GM19193 (cell line): ENCODE results near the gene TMEM132A.

Source experiments
- POLR2A ChIP-seq: IDR thresholded peaks from 4 replicates; pipeline ENCODE4 v1.6.1; 2011; ENCODE audit not compliant: insufficient read depth, insufficient read length; ENCODE audit errors: extremely low read depth

TMEM132A gene

DNA sequence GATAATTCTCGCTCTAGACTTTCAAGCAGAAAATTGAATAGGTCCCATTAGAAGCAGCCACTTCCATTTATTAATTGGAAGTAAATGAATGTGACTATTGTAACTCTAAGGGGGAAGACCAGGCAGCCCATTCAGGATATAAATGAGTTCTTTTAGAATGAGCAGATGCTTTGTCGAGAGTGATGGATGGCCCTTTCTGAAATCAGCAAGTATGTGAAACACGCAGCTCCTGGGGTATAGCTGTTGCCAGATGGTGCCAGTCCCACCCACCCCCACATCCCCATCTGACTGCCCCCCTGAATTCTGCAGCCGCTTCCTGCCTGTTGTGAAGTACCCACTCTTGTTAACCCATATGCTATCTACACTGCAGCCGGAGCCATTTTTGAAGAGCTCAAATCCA, 24.0 kb downstream of the TMEM132A start:
- TF ChIP-seq POLR2A = no peak

DNA sequence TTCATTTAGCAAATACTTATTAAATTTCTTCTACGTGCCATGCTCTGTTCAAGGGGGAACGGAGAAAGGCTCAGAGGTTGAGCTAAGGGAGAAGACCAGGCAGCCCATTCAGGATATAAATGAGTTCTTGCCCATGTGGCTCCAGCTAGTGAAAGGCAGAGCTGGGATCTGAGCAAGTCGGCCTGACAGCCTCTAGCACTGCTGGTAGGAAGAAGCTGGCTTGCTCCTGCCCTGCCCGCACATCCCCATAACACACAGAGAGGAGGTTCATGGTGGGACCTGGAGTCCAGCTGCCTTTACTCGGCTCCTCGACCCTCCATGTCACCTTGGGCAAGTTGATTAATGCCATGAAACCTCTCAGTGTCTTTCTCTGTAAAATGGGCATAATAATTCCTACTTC, 25.8 kb downstream of the TMEM132A start:
- no peak for TF ChIP-seq POLR2A

DNA sequence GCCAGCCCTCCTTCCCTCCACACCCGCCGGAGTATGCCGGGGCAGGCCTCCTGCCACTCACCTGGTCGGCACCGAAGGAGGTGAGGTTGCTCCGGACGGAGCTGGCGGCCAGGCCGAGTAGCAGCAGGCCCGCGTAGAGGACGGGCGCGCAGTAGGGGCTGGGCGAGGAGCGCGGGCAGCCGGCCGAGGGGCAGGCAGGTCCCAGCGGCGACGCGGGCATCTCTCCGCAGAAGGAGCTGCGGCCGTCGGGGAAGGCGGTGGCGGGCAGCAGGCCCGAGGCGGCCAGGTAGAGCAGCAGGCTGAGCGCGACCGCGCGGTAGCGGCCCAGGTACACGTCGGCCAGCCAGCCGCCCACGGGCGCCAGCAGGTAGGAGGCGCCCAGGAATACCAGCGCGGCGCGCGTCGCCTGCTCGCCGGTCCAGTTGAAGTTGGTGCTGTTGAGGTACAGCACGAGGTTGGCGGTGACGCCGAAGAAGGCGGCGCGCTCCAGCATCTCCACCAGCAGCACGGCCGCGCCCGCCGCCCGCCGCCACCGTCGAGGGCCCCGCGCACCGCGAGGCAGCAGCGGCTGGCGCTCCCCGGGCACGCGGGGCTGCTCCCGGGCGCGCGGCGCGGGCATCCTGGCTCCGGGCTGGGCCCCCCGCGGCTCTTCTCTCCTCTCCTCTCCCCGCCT, 26.8 kb downstream of the TMEM132A start:
- TF ChIP-seq POLR2A = peak; percentile 9

DNA sequence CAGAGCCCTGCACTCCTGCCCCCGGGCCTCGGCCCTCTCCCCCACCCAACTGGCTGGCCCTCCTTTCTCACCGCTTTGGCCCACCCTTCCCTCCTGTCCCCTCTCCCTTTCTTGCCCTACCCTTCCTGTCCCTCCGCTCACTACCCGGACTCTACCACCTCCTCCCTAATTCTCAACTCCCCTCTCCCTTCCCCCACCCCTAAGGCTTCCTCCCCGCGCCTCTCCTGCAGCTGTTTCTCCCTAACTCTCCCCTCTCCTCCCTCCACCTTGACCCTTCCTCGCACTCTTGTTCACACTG, 27.3 kb downstream of the TMEM132A start:
- no peak for TF ChIP-seq POLR2A

DNA sequence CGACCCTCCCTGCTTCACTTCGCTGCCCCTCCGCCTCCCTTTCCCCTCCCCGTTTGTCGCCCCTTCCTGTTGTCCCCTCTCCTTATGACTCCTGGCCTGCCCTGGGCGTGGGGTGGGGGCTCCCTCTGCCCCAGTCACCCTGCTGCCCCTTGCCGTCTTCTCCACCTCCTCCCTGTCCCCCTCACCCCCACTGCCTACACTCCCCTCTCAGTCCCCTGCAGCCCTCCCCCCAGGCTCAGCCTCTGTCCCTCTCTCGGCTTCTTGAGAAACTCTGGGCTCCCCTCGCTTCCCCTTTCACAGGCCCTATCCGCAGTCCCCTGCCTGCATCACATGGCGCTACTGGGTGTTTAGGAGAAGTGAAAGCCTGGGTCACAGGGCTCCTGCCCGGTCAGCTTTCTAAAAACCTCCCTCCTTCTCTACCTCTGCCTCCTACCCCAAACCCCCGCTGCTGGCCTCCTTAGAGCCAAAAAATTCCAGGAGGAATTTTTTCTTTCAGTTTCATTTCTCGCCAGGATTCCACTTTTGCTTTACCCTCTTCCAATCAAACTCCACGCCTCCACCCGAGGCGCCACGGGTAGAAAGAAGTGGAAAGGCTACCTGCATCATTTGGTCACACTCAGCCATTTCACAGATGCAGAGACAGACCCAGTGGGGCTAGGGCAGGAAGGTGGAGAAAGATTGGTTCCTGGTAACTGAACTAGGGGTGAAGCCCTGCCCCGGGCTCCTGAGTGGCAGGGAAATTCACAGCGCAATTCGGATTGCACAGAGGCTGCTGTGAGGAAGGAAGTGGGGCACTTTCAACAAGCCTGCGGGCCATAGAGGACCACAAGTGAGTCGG, 27.9 kb downstream of the TMEM132A start, which contains the start of gene SLC15A3:
Gene SLC15A3, minus strand, starts transcription at position 273 of the 838 bp plus-strand sequence. CDS start 625 bp downstream, outside the sequence.
- peak; percentile 47 for TF ChIP-seq POLR2A

DNA sequence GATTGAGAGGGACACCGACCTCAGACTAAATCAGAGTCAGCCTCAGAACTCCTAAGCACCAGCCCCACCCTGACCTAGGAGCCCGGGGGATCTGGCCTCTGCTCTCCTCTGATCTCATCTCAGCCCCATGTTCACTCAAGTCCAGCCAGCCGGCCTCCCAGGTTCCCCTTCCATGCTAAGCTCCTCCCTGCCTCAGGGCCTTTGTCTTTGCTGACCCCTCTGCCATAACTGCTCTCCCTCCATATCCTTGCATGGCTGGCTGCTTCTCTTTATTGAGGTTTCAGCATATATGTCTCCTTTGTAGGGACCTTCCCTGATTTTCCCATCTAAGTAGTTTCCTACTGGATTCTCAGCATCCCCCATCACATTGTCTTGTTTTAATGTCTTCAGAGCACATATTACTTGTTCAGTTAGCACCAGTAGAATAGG, 28.5 kb downstream of the TMEM132A start:
- peak; percentile 17 for TF ChIP-seq POLR2A

DNA sequence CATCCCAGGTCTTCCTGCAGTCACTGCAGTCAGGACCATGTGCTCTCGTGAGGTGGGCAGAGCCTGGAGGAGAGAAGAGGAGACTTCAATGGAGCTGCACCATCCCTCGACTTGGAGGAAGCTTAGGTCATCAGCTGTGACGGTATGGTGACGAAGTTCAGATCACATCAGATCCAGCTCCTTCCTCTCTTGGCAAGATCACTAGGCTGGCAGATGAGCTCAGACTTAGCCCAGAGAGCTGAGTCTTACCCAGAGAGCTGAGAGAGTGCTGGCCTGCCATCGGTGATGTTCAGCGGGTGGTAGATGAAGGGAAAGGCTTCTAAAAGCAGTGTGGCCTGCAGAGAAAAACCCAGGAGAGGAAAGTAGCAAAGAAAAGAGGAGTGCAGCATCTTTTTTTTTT, 29.5 kb downstream of the TMEM132A start:
- TF ChIP-seq POLR2A = no peak

DNA sequence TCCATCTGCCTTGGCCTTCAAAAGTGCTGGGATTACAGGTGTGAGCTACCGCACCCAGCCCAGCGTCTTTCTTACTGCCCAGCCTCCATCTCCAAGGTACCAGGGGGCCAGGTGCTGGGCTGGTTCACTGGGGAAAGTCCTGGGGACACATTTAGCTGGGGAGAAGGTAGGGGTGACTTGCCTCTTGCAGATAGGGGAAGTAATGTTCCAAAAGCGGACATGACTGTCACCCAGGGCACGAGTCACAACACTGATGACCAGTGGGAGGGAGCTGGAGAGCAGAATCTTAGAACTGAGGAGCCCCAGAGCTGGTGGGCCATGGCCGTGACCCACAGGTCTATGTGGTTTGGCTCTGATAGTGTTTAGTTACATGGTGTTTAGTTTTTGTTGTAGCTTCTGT, 30.2 kb downstream of the TMEM132A start:
- no peak for TF ChIP-seq POLR2A

DNA sequence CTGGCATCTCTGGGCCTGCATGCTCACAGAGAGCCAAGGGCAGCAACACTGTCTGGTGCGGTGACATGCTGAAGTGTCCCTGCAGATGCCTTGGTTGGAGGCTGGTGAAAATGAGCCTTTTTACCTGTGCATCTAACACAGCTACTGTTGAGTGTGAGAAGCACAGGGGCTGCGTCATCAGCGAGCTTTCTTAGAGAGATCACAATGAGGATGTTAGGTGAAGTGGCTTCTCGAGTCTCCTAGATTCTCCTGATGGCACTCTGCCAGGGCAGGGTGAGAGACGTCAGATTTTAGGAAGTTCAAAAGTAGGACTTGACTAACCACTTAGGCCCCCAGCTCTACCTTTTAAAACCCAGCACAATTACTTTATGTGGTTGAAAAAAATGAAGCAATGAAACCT, 31.3 kb downstream of the TMEM132A start:
- TF ChIP-seq POLR2A = no peak

DNA sequence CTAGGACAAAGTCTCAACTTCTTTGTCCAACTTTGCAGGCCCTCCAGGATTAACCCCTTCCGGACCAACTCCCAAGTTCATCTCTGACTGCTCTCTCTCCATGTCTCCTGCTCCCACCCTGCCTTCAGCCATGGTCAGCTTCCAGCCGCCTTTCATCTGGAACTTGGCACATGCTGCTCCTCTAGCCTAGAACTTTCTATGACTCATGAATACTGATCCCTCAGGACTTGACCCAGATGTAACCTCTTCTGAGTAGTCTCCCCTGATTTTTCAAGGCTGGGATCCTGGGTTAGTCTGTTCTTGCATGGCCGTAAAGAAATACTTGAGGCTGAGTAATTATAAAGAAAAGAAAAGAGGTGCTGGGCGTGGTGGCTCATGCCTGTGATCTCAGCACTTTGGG, 32.9 kb downstream of the TMEM132A start:
- TF ChIP-seq POLR2A = no peak

DNA sequence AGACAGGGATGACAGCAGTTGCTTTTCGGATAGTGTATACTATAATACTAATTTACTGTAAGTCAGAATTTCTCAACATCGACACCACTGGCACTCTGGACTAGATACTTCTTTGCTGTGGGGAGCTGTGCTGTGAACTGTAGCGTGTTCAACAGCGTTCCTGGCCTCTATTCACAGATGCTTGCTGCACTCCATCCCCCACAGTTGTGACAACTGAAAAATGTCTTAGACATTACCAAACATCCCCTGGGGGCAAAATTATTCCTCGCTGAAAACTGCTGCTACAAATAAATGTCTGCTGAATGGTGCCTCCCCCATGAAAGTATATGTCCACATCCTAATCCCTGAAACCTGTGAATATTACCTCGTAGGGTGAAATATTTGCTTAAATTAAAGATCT, 35.2 kb downstream of the TMEM132A start:
- TF ChIP-seq POLR2A = no peak

DNA sequence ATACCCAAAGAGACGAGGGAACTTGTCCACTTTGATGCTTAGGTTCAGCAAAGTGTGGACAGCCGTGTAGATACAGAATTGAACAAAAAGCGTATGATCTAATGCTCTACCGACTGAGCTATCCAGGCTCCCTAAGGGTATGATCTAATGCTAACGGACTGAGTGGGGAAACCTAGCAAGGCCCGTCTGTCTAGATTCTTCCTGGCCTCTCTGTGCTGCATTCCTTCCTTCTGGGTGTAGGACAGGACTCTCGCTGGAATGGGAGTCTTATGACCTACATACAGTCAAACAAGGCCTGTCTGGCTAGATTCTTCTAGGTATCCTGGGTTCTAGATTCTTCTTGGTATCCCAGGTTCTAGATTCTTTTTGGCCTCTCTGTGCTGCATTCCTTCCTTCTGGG, 36.1 kb downstream of the TMEM132A start:
- no peak for TF ChIP-seq POLR2A

DNA sequence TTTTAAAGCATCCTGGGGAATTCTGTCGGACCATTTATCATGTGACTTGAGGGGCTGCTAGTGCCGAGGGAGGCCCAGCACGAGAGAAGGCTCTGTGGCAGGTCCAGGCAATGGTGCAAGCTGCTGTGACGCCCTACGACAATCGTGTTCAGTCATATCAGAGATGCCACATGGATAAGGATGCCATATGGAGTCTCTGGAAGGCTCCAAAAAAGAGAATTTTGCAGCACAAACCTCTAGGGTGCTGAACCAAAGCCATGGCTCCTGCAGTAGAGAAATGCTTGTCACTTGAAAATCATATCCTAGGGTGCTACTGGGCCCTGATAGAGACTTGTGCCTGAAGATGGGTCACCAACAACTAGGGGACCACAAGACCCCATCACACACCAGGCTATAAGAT, 40.5 kb downstream of the TMEM132A start:
- no peak for TF ChIP-seq POLR2A

DNA sequence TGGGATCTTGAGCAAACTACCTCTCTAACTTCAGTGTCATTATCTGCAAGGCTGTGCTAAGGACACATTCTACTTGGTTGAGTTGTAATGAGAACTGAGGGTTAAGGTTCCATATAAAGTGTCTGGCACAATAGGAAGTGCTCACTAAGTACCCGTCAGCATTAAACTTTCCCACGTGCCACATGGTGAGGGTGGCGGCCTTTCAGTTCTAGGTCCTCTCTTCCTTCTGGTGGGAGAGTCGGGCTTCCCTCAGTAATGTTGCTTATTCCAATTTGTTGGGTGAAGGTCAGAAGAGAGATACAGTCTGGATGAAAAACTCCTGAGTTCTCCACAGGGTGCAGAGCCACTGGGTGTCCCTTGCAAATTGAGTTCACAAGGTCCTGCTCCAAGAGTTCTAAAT, 42.6 kb downstream of the TMEM132A start:
- no peak for TF ChIP-seq POLR2A

DNA sequence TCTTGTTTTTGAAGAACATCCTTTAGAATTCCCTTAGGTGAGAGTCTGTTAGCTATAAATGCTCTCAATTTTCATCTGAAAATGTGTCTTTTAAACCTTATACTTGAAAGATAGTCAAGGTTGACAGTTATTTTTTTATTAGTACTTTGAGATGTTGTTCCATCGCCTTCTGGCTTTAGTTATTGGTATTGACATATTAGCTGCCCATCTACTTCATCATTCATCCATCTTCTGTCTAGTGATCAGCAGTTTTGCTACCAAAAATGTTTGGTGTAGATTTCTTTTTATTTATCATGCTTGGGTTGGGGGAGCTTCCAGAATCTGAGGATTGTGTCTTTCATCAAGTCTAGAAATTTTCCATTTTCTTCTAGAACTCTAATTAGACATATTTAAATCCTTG, 44.0 kb downstream of the TMEM132A start:
- no peak for TF ChIP-seq POLR2A

DNA sequence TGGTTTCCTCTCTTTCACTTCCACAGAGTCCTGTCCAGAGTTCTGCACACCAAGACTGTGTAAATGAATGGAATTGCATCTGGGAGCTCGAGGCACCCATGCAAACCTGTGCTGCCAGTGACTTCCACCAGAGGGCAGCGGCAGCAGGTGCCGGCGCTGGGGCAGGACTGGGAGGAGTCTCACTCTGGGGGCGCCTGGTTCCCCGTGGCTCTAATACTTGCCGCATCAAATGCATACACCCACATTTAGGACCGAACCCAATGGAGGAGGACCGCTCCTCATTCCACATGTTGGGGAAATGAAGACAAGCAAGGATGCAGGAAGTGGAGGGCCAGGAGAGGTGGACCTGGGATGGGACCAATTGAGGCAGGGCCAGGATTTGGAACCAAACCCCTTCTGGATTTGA, 46.1 kb downstream of the TMEM132A start:
- no peak for TF ChIP-seq POLR2A
